Stimulated activated CD4-positive, alpha-beta T cell treated with anti-CD3 and anti-CD28 coated beads, Interleukin-1b, Interleukin-23, amount 100 ng/mL, for 1 hour (primary cell): ENCODE results near the gene NUTM2G.
"Not testable (repeated sequence)": the region's sequence is repeated elsewhere in the genome, so short reads cannot be mapped to it uniquely, and the experiment has no call there.

Source experiments
- DNase-seq, 2 donors: peaks; one replicate each; pipeline ENCODE4 v3.0.0-alpha.2; 2020; ENCODE audit warnings: low read depth in 2 of 2

NUTM2G gene

GRCh38 chr9:96949346-96949745 lies 20.7 kb downstream of the NUTM2G start:
- DNase-seq = not testable (repeated sequence)

GRCh38 chr9:96950539-96950938 lies 21.9 kb downstream of the NUTM2G start:
- not testable (repeated sequence) for DNase-seq

- DNase-seq = not testable (repeated sequence)
Observed at GRCh38 chr9:96967591-96967990, 38.9 kb downstream of the NUTM2G start.

GRCh38 chr9:96972552-96972951 lies 43.9 kb downstream of the NUTM2G start:
- not testable (repeated sequence) for DNase-seq

- DNase-seq = not testable (repeated sequence)
Observed at GRCh38 chr9:96974037-96974436, 45.4 kb downstream of the NUTM2G start.

GRCh38 chr9:96983496-96984122 lies 55.0 kb downstream of the NUTM2G start:
- DNase-seq = not testable (repeated sequence)

GRCh38 chr9:96984139-96984538 lies 55.5 kb downstream of the NUTM2G start:
- not testable (repeated sequence) for DNase-seq

GRCh38 chr9:96984887-96985286 lies 56.2 kb downstream of the NUTM2G start:
- DNase-seq = not testable (repeated sequence)
